Measurements from ENCODE around the gene TIMP2. TPM values are rescaled to one million over a fixed set of nuclear protein-coding genes. Genes with fewer than 3 reads are reported as not detected.
"Not testable (repeated sequence)": the region's sequence is repeated elsewhere in the genome, so short reads cannot be mapped to it uniquely, and the experiment has no call there.

The TIMP2 gene
- total RNA-seq, 4 donors from 2014 or later: 32.2 to 70.7 (median 54.6) TPM

DNA sequence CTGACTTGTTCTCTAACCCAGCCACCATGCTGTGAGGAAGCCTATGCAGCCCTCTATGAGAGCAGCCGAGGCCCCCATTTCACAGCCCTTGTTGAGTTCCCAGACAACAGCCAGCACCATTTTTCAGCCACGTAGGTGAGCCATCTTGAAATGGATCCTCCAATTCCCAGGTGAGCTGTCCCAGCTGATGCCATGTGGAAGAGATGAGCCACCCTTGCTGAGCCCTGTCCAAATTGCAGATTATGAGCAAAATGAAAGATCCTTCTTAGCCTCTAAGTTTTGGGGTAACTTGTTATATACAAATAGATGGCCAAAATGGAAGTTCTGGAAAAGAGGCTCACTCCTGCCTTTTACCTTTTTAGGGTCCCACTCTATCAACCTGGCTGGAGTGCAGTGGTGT is 25.7 kb upstream of the TIMP2 start:
- Histone ChIP-seq H3K36me3 (no peaks in the 10 kb centered on the region), H3K27me3 (no peaks in the 10 kb centered on the region), H3K27ac (no peak overlapping the region), H3K9me3 (peaks cover 0 to 8% of the 10 kb centered on the region in 2 donors), H3K4me1 (peaks cover 3 to 23% (median 8%) of the 10 kb centered on the region in 4 donors), H3K4me3 (no peak overlapping the region)
- intact Hi-C loops (cut with DNase I; ENCODE audit: low total_unique reads): no loop called here
- TF ChIP-seq EP300 (IDR thresholded peaks at IDR 0.05; ENCODE audit: low read depth) (no peak), POLR2AphosphoS5 (IDR thresholded peaks at IDR 0.05) (no peak), POLR2A (IDR thresholded peaks at IDR 0.05) (no peak)
- TF ChIP-seq, protein P1, sequence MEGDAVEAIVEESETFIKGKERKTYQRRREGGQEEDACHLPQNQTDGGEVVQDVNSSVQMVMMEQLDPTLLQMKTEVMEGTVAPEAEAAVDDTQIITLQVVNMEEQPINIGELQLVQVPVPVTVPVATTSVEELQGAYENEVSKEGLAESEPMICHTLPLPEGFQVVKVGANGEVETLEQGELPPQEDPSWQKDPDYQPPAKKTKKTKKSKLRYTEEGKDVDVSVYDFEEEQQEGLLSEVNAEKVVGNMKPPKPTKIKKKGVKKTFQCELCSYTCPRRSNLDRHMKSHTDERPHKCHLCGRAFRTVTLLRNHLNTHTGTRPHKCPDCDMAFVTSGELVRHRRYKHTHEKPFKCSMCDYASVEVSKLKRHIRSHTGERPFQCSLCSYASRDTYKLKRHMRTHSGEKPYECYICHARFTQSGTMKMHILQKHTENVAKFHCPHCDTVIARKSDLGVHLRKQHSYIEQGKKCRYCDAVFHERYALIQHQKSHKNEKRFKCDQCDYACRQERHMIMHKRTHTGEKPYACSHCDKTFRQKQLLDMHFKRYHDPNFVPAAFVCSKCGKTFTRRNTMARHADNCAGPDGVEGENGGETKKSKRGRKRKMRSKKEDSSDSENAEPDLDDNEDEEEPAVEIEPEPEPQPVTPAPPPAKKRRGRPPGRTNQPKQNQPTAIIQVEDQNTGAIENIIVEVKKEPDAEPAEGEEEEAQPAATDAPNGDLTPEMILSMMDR (IDR thresholded peaks at IDR 0.05): no peak
- 91% methylated on average over 2 of the region's 2 CpGs; no CpG with 5 or more reads in 1 of the 2 donors for WGBS, 2 donors (ENCODE audit: low coverage in 1 of 2)
- in situ Hi-C loops (cut with MboI; ENCODE audit: low pct_ligation_motif_present in 1 of 4, low pct_unique_long_range_greater_than_20kb in 1 of 4, low sequenced_read_pairs in 3 of 4): no loop called here
- DNase-seq: no peak

DNA sequence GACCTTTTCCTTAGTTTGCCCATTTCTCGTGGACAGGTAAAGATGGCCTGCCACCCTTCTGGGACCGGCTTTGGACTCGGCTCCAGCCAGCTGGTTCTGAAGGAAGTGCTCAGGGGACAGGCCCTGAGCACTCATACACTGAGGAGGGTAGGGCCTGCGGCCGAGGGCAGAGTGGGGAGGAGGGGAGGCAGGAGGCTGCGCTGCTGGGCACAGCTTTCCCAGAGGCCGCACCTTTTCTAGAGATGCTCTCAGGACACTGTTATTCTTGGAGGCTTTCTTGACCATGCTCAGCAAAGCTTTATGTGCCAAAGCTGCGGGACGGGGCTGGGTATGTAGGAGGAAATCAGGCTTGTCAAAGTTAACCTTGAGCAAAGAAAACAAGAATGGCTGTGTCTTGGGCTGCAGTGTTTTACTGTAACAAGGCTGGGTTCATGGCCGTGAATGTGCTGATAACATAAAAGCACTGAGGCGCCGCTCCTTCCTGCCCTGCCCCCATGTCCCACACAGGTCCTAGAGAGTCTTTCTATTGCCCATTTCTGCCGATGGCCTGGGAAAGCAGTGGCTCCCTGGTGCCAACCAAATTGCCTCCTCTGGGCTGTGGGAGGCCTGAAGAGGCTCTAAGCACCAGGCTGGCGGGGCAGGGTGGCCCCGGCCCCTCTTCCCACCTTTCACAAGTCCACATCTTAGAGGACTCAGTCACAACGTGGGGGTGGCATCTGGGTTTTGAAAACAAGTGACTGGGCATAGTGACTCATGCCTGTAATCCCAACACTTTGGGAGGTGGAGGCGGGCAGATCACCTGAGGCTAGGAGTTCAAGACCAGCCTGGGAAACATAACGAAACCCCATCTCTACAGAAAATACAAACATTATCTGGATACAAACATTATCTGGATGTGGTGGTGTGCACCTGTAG is 22.3 kb upstream of the TIMP2 start:
- Histone ChIP-seq H3K27me3 (no peaks in the 10 kb centered on the region), H3K4me1 (peaks cover 3 to 18% (median 8%) of the 10 kb centered on the region in 4 donors), H3K4me3 (no peak overlapping the region), H3K36me3 (no peaks in the 10 kb centered on the region), H3K27ac (no peak overlapping the region), H3K9me3 (peaks cover 0 to 8% of the 10 kb centered on the region in 2 donors)
- TF ChIP-seq, protein P1 (IDR thresholded peaks at IDR 0.05): no peak
- TF ChIP-seq POLR2AphosphoS5 (IDR thresholded peaks at IDR 0.05) (no peak), POLR2A (IDR thresholded peaks at IDR 0.05) (no peak), EP300 (IDR thresholded peaks at IDR 0.05; ENCODE audit: low read depth) (no peak)
- in situ Hi-C loops (cut with MboI; ENCODE audit: low pct_ligation_motif_present in 1 of 4, low pct_unique_long_range_greater_than_20kb in 1 of 4, low sequenced_read_pairs in 3 of 4) (no loop called here), intact Hi-C loops (cut with DNase I; ENCODE audit: low total_unique reads) (no loop called here)
- 60% methylated on average over 17 of the region's 18 CpGs; no CpG with 5 or more reads in 1 of the 2 donors for WGBS, 2 donors (ENCODE audit: low coverage in 1 of 2)
- DNase-seq: no peak

DNA sequence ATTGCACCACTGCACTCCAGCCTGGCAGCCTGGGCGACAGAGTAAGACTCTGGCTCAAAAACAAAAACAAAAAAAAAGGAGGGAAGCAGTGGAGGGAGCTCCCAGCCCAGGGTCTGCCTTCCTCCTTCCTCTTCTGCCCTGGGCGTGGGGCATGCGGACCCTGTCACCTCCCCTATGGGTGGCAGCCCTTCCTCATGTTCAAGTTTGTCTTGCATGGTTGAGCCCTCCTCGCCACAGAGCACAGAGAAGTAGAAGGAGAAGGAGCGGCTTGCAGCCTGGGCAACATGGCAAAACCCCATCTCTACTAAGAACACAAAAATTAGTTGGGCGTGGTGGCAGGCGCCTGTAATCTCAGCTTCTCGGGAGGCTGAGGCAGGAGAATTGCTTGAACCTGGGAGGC is 21.4 kb upstream of the TIMP2 start:
- no peak overlapping the region for H3K27ac ChIP-seq
- peaks cover 0 to 9% (median 4%) of the 10 kb centered on the region in 4 donors for H3K4me1 ChIP-seq
- in situ Hi-C loops (cut with MboI; ENCODE audit: low pct_ligation_motif_present in 1 of 4, low pct_unique_long_range_greater_than_20kb in 1 of 4, low sequenced_read_pairs in 3 of 4): no loop called here
- H3K27me3 ChIP-seq: no peaks in the 10 kb centered on the region
- DNase-seq: no peak
- H3K4me3 ChIP-seq: no peak overlapping the region
- WGBS, 2 donors (ENCODE audit: low coverage in 1 of 2): 88 to 93% methylated on average over 3 to 8 of the region's 8 CpGs
- TF ChIP-seq EP300 (IDR thresholded peaks at IDR 0.05; ENCODE audit: low read depth): no peak
- H3K9me3 ChIP-seq: peaks cover 0 to 8% of the 10 kb centered on the region in 2 donors
- no peaks in the 10 kb centered on the region for H3K36me3 ChIP-seq
- intact Hi-C loops (cut with DNase I; ENCODE audit: low total_unique reads): no loop called here

DNA sequence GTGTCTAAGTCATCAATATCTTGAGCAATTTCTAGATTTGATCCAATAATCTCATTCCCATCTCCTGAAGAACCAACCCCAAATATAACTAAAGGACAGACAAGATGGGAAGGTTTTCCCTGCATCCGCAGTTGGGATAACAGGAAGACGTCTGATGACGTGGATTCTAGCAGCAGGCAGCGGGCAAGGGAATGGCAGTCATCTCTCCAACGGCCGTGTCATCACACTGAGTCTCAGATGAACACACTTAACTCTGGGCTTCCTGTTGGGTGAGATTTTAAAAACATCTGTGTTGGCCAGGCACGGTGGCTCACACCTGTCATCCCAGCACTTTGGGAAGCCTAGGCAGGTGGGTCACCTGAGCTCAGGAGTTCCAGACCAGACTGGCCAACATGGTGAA is 20.9 kb upstream of the TIMP2 start:
- H3K9me3 ChIP-seq: peaks cover 0 to 8% of the 10 kb centered on the region in 2 donors
- no peak overlapping the region for H3K27ac ChIP-seq
- H3K27me3 ChIP-seq: no peaks in the 10 kb centered on the region
- in situ Hi-C loops (cut with MboI; ENCODE audit: low pct_ligation_motif_present in 1 of 4, low pct_unique_long_range_greater_than_20kb in 1 of 4, low sequenced_read_pairs in 3 of 4) (no loop called here), intact Hi-C loops (cut with DNase I; ENCODE audit: low total_unique reads) (no loop called here)
- H3K4me1 ChIP-seq: peaks cover 0 to 9% (median 4%) of the 10 kb centered on the region in 4 donors
- 83% methylated on average over 7 of the region's 7 CpGs; no CpG with 5 or more reads in 1 of the 2 donors for WGBS, 2 donors (ENCODE audit: low coverage in 1 of 2)
- TF ChIP-seq EP300 (IDR thresholded peaks at IDR 0.05; ENCODE audit: low read depth) (no peak), POLR2A (IDR thresholded peaks at IDR 0.05) (no peak), POLR2AphosphoS5 (IDR thresholded peaks at IDR 0.05) (no peak)
- TF ChIP-seq, protein P1 (IDR thresholded peaks at IDR 0.05): no peak
- H3K36me3 ChIP-seq: no peaks in the 10 kb centered on the region
- no peak overlapping the region for H3K4me3 ChIP-seq
- no peak for DNase-seq

DNA sequence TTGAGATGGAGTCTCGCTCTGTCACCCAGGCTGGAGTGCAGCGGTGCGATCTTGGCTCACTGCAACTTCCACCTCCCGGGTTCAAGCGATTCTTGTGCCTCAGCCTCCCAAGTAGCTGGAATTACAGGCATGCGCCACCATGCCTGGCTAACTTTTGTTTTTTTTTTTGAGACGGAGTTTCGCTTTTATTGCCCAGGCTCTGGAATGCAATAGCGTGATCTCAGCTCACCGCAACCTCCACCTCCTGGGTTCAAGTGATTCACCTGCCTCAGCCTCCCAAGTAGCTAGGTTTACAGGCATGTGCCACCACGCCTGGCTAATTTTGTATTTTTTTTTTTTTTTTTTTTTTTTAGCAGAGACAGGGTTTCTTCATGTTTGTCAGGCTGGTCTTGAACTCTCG is 20.3 kb upstream of the TIMP2 start:
- H3K36me3 ChIP-seq; H3K27ac ChIP-seq; H3K27me3 ChIP-seq; H3K9me3 ChIP-seq; intact Hi-C loops (cut with DNase I; ENCODE audit: low total_unique reads); in situ Hi-C loops (cut with MboI; ENCODE audit: low pct_ligation_motif_present in 1 of 4, low pct_unique_long_range_greater_than_20kb in 1 of 4, low sequenced_read_pairs in 3 of 4); H3K4me3 ChIP-seq; H3K4me1 ChIP-seq; DNase-seq: not testable (repeated sequence)
- WGBS, 2 donors (ENCODE audit: low coverage in 1 of 2): 83 to 87% methylated on average over 12 of the region's 12 CpGs
